ENCODE data around the gene HIPK2.

GRCh38 chr7:139758388-139758787, 19.4 kb downstream of the HIPK2 start:
- no peak for TF ChIP-seq CTCF (IDR thresholded peaks at IDR 0.05)
- no peak for TF ChIP-seq POLR2A (IDR thresholded peaks at IDR 0.05; ENCODE audit: low read depth)
